Cardiac muscle cell (in vitro differentiated cells and primary cell): Measurements from ENCODE around the gene HES1. TPM values are rescaled to one million over a fixed set of nuclear protein-coding genes. Genes with fewer than 3 reads are reported as not detected.
A peak's percentile ranks its signal among the peaks of the same experiment; 100 is the strongest.

ENCODE experiments used
- DNase-seq, 2 donors: peaks; one replicate each; pipeline versions ENCODE4 v3.0.0 to v3.0.0-alpha.2; 2010 to 2017; ENCODE audit warnings: low read depth in 1 of 2, low spot score in 1 of 2
- H3K27ac ChIP-seq: fragments of 200-600 bp; sonication (generic); 2 replicates; pipeline ENCODE4 v1.5.1; 2016
- H3K27me3 ChIP-seq: fragments of 200-600 bp; sonication (generic); 2 replicates; pipeline ENCODE4 v1.6.0; 2016; ENCODE audit warnings: control low read depth
- H3K36me3 ChIP-seq: fragments of 200-600 bp; sonication (generic); 2 replicates; pipeline ENCODE4 v1.5.1; 2016; ENCODE audit warnings: control low read depth
- H3K4me1 ChIP-seq: fragments of 200-600 bp; sonication (generic); 2 replicates; pipeline ENCODE4 v1.8.1; 2017; ENCODE audit warnings: low read depth, mild to moderate bottlenecking, mixed run types
- H3K4me3 ChIP-seq: fragments of 200-600 bp; sonication (generic); 2 replicates; pipeline ENCODE4 v1.5.1; 2016; ENCODE audit warnings: mild to moderate bottlenecking
- H3K9me3 ChIP-seq: fragments of 200-600 bp; sonication (generic); 2 replicates; pipeline ENCODE4 v1.5.1; 2017; ENCODE audit warnings: low read depth, mild to moderate bottlenecking, control low read depth
- polyA plus RNA-seq: library from polyadenylated mRNA; unstranded; fragments of >200 nt; fragmentation: Nextera tagmentation; extraction: Ambion mirVana; gene quantifications from 2 replicates; pipeline ENCODE4 v1.2.1, GENCODE V29; 2016
- total RNA-seq: library from RNA; depleted of rRNA; stranded (reverse); fragments of >200 nt; gene quantifications from 2 replicates; pipeline ENCODE4 v1.2.3, GENCODE V29; 2016
- TF ChIP-seq, protein P1 (sequence below): IDR thresholded peaks from 2 replicates; pipeline ENCODE4 v1.5.1; 2012; ENCODE audit warnings: low read depth, mild to moderate bottlenecking, low read length

The HES1 gene
- total and polyA plus RNA-seq, 2 experiments from 2014 or later: 22.6 to 33.9 TPM

DNA sequence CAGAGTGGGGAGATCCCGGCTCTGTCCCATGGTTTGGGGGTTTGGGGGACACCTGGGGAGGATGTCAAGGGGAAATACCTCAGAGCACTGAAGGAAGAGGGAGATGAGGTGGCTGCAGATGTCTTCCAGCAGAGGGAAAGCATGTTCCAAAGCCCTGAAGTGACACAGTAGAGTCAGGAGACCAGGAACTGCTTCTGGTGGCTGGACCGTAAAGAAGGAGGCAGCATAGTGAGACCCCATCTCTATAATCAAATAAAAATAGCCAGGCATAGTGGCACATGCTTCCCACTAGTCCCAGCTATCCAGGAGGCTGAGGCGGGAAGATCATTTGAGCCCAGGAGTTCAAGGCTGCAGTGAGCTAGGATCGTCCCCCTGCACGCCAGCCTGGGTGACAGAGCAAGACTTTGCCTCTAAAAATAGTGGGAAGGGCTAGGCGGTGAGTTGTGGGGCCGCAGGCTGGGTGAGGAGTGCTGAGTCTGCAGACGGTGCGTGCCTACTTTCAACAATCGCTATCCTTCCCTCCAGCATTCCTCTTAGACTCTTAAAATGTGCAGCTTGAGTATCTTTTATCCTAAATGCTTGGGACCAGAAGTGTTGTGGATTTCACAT, 26.2 kb downstream of the HES1 start:
- Histone ChIP-seq H3K4me1 (peaks cover 26% of the 10 kb centered on the region), H3K27ac (no peak overlapping the region), H3K9me3 (no peaks in the 10 kb centered on the region), H3K4me3 (no peak overlapping the region), H3K36me3 (no peaks in the 10 kb centered on the region), H3K27me3 (no peaks in the 10 kb centered on the region)
- DNase-seq: peak in 1 of 2 donors; percentile 59
- TF ChIP-seq, protein P1, sequence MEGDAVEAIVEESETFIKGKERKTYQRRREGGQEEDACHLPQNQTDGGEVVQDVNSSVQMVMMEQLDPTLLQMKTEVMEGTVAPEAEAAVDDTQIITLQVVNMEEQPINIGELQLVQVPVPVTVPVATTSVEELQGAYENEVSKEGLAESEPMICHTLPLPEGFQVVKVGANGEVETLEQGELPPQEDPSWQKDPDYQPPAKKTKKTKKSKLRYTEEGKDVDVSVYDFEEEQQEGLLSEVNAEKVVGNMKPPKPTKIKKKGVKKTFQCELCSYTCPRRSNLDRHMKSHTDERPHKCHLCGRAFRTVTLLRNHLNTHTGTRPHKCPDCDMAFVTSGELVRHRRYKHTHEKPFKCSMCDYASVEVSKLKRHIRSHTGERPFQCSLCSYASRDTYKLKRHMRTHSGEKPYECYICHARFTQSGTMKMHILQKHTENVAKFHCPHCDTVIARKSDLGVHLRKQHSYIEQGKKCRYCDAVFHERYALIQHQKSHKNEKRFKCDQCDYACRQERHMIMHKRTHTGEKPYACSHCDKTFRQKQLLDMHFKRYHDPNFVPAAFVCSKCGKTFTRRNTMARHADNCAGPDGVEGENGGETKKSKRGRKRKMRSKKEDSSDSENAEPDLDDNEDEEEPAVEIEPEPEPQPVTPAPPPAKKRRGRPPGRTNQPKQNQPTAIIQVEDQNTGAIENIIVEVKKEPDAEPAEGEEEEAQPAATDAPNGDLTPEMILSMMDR: no peak

DNA sequence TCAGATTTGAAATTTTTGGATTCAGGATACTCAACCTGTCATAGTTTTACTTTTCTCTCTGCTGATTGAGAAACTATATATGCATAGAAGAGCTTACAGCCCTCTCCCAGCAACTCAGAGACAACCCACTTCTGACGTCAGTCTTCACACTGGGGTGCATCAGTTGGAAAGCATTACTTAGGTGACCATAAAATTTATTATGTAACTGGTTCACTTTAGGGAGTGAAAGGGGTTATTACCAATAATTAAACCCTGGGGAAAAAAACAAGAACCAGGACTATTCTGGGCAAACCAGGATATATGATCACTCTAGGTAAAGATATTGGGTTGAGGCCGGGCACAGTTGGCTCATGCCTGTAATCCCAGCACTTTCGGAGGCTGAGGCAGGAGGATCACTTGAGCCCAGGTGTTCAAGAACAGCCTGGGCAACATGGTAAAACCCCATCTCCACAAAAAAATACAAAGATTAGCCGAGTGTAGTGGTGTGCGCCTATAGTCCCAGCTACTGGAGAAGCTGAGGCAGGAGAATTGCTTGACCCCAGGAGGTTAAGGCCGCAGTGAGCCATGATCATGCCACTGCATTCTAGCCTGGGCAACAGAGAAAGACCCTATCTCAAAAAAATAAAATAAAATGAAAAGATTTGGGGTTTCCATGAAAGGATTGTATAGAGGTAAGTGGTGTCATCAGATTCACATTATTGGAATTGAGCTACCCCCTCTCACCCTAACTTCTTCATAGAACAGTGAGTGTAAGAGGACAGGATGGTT, 27.1 kb downstream of the HES1 start:
- TF ChIP-seq, protein P1: no peak
- H3K9me3 ChIP-seq: no peaks in the 10 kb centered on the region
- no peak overlapping the region for H3K4me3 ChIP-seq
- H3K27ac ChIP-seq: no peak overlapping the region
- H3K4me1 ChIP-seq: peaks cover 25% of the 10 kb centered on the region
- no peaks in the 10 kb centered on the region for H3K27me3 ChIP-seq
- DNase-seq: no peak
- H3K36me3 ChIP-seq: no peaks in the 10 kb centered on the region

DNA sequence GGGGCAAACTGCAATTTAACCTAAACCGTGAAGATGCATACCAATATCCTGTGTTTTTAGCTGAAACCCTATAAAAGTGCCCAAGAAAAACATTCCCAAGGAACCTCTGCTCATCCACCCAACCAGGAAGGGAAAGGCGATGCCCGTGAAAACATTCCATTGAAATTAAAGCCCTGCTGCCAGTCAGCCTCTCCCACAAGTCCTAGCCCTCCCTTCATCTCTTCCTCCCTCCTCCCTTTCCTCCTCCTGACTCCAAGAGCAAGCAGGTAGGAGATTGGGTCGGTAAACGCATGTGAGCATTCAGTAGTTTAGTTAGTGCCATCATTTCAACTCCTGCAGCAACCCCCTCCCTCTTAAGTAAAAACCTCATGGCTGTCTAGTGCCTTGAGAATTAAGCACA, 27.7 kb downstream of the HES1 start:
- Histone ChIP-seq H3K27ac (no peak overlapping the region), H3K36me3 (no peaks in the 10 kb centered on the region), H3K27me3 (no peaks in the 10 kb centered on the region), H3K4me1 (peaks cover 25% of the 10 kb centered on the region), H3K9me3 (no peaks in the 10 kb centered on the region), H3K4me3 (no peak overlapping the region)
- DNase-seq: no peak
- TF ChIP-seq, protein P1: no peak

DNA sequence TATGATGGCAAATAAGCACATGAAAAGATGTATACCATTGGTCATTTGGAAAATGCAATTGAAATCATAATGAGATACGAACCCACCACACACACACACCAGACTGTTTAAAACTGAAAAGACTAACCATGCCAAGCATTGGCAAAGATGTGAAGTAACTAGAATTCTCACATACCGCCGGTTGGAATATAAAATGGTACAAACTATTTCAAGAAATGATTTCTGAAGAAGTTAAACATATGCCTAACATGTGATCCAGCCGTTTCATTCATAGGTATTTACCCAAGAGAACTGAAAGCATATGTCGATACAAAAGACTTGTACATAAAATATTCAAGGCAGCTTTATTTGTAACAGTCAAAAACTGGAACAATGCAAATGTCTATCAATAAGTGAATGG, 28.9 kb downstream of the HES1 start:
- Histone ChIP-seq H3K4me3 (no peak overlapping the region), H3K27me3 (no peaks in the 10 kb centered on the region), H3K27ac (no peak overlapping the region), H3K36me3 (no peaks in the 10 kb centered on the region), H3K9me3 (no peaks in the 10 kb centered on the region), H3K4me1 (peaks cover 25% of the 10 kb centered on the region)
- DNase-seq: no peak
- TF ChIP-seq, protein P1: no peak

DNA sequence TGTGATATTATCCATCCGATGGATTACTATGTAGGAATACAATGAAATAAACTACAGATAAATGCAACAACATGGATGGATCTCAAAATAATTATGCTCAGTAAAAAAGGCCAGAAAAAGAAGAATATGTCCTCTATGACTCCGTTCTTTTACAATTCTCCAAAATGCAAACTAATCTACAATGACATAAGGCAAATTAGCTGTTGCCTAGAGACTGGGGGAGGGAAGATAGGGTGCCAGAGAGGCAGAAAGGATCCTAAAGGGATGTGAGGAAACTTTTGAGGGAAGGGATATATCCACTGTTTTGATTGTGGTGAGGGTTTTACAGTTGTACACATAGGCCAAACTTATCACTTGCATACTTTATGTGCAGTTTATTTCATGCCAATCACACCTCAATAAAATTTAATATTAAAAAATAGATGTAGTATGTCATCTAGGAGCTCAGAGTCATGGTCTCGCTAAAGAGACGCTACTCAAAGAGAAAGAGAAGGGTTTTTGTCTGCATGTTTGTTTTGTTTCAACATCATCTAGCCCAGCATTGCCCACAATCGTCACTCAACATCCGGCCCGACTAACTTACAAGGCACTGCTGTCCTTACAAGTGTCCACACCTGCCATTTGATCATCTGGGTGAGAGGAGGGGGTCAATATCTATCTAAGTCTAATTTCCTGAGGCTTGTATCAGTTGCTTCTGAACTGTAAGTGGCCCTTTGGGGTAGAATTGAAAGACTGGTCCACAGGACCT, 29.5 kb downstream of the HES1 start:
- DNase-seq: no peak
- Histone ChIP-seq H3K4me3 (no peak overlapping the region), H3K4me1 (peaks cover 25% of the 10 kb centered on the region), H3K36me3 (no peaks in the 10 kb centered on the region), H3K9me3 (no peaks in the 10 kb centered on the region), H3K27ac (no peak overlapping the region), H3K27me3 (no peaks in the 10 kb centered on the region)
- TF ChIP-seq, protein P1: no peak
